Epidermal melanocyte (primary cell): ENCODE measurements around the gene AARS2.
"Not testable (repeated sequence)": the region's sequence is repeated elsewhere in the genome, so short reads cannot be mapped to it uniquely, and the experiment has no call there.

ENCODE experiments used
- DNase-seq: peaks from one replicate; pipeline ENCODE4 v3.0.0; 2011; ENCODE audit warnings: low spot score; ENCODE audit not compliant: insufficient read length

AARS2 gene

DNA sequence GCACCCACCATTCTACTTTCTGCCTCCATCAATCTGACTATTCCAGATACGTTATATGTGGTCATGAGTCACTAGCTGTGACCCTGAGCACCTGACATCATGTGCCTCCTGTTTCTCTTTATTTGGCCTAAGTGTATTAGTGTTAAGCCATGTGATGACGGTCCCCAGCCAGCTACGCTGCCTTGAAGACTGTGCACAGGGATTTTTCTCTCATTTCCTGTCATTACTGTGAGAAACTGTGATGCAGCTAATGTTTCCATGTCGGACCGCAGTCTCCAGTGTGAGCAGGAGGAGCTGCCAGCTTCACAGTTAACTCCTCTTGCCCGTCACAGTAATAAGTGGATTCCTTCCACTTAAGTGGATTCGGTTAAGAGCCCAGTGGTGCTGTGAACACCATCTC is 19.4 kb upstream of the AARS2 start:
- DNase-seq = no peak

DNA sequence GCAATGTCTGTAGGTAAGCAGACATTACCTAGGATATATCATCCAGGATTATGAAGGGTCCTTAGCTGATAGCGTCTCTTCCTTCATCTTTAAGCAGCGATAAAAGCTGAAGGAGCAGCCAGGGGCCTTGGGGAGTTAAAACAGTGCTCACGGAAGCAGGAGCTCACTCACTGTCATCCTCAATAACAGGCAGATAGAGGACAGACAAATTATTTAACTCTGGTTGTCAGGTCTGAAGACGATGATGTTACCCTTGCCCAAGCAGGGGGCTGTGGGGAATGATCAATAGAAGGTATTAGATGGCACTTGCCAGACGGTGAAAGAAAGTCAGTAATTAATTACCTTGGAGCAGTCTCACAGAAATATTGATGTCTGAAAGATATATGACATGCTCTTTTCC is 16.7 kb upstream of the AARS2 start:
- no peak for DNase-seq

DNA sequence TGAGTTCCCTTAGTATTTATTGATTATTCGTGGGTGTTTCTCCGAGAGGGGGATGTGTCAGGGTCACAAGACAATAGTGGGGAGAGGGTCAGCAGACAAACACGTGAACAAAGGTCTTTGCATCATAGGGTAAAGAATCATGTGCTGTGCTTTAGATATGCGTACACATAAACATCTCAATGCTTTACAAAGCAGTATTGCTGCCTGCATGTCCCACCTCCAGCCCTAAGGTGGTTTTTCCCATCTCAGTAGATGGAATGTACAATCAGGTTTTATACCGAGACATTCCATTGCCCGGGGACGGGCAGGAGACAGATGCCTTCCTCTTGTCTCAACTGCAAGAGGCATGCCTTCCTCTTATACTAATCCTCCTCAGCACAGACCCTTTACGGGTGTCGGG is 15.1 kb upstream of the AARS2 start:
- DNase-seq = not testable (repeated sequence)

DNA sequence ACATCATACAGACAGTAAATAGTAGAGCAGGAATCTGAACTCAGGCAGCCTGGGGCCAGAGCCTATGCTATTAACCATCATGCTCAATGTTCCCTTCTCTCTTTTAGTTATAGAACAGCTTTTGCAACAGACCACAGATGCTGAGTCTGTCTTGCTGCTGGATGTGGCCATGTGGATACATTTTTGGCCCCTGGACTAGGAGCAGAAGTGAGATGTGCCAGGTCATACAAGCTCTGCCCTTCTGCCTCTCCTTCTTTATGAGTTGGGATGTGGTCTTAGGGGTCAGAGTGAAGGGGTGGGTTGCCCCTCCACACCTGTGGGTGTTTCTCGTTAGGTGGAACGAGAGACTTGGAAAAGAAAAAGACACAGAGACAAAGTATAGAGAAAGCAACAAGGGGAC is 14.6 kb upstream of the AARS2 start:
- DNase-seq = no peak

DNA sequence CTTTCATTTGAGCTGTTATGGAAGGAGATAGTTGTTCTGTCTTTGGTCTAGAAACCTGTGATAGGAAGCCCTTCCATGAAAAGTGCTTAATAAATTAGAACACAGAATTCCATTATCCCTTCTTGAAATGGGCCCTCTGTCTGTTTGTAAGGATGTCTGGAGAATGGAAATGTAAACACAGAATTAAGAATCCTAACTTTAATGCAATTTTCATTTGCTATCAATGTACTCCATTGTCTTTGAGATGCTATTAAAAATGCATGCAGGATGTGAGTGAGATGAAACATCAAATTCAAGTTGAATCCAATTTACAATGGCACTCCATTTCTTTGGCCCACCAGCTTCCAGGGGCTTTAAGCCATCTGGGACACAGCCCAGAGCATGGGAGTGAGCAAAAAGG is 13.9 kb upstream of the AARS2 start:
- no peak for DNase-seq

DNA sequence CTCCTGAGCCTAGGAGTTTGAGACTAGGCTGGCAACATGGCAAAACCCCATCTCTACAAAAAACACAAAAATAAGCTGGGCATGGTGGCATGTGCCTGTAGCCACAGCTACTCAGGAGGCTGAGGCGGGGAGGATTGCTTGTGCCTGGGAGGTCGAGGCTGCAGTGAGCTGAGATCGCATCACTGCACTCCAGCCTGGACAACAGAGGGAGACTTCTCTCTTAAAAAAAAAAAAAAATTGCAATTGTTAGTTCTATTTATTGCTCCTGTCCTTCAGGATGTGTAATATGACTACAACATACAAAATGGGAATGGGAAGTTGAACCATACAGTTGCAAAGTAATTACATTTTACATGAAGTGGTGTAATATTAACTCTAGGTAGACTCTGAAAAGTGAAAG is 8.1 kb upstream of the AARS2 start:
- no peak for DNase-seq

DNA sequence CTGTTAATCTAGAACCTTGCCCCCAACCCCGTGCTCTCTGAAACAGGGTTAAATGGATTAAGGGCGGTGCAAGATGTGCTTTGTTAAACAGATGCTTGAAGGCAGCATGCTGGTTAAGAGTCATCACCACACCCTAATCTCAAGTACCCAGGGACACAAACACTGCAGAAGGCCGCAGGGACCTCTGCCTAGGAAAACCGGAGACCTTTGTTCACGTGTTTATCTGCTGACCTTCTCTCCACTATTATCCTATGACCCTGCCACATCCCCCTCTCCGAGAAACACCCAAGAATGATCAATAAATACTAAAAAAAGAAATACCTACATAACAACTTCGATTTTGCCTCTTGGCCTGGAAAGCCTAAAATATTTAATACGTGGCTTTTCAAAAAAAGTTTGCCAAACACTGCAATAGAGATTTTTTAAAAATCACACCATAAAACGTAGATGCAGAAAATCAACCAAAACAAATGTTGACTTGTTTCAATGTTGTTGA is 4.0 kb upstream of the AARS2 start:
- not testable (repeated sequence) for DNase-seq

DNA sequence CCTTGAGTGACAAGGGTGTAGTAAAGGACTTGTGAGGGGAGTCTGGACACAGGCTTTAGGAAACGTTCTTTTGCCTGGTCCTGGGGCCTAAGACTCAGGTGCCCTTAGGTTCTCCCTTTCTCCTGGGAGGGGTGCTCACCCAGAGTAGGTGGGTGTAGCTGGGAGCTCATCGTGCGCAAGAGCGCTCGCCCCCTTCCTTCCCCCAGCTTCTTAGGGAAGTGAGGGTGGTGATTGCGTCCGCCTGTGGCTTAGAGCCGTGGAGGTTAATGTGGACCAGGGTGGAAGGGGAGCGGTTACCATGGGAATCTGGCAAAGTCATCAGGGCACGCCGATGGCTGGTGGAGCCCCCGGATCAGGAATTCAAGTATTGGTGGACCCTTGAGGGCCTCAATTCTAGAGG is 3.3 kb upstream of the AARS2 start:
- no peak for DNase-seq

DNA sequence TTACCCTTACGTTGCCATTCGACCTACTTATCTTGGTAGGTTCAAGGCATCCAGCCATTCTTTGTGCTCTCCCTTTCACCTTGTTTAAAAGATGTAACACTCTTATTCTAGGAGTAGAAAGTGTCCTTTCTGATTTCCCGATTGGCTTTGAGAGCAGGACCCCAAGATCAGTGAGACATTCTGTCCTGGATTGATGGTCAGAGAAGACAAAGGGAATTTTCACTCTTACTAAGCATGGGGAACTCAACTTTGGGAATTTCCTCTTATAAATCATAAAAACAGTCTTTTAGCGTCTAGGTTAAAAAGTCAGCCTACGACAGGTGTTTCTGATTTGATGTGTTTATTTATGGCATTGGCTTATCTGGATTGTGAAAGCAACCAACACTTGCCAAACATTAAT is 2.8 kb upstream of the AARS2 start:
- no peak for DNase-seq

DNA sequence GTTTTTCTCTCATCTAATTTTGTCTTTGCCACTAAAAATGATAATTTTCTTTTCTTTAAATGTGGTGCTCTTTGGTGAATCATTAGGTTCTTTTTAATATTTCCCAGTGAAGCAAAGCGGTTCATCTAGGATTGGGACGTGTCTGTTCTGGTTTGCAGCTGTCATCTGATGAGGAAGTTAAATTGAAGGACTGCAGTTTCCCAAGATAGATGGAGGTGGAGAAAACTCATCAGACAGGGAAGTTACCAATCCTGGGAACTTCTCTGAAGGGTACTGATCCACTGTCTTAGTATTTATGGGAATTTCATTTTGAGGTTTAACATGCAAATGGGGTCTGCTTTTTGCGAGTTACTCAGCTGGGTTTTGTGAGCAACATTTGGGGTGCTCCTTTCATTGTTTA is 2.4 kb upstream of the AARS2 start:
- DNase-seq = no peak

DNA sequence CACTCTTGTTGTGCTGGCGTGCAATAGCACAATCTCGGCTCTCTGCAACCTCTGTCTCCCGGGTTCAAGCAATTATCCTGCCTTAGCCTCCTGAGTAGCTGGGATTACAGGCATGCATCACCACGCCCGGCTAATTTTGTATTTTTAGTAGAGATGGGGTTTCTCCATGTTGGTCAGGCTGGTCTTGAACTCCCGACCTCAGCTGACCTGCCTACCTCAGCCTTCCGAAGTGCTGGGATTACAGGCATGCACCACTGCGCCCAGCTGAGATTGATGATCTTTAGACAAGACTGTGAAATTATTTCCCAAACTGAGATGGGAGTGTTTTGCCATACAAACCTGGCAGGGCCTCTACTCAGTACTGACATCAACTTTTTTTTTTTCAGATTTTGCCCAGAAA is 1.5 kb upstream of the AARS2 start:
- DNase-seq = not testable (repeated sequence)

DNA sequence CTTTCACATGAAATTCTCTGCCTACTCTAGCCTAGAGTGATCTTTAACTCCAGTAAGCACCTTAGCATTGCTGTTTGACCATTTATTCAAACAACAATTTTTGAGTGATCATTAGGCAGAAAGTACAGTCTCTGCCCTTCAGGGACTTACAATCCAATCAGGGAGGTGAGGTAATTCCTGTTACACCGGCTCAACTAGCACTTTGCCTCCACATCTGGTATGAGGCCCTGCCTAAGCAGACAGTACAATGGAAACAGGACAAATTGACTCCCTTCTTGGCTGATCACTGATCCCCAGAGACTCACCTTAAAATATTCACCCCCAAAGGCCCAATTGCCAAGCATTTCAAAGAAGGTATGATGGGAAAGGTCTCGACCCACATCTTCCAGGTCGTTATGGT is 1.4 kb downstream of the AARS2 start:
- DNase-seq = no peak

DNA sequence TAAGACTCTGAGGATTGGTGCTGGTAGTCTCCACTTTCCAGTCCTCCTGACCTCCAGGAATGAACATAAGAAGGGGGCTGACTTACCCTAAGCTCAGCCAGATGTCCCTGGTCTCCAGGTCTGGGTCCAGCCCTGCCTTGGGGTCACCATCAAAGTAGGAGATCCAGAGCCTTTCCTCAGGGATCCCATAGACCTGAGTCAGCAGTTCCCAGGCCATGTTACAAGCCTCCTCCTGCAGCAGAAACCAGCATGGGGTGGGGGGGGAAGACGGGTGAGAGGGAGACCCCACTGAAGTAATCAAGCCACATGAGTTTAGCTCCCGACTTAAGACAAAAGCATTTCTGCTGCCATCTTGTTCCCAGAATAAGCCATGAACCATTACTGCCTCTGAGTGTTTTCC is 1.8 kb downstream of the AARS2 start:
- DNase-seq = no peak

DNA sequence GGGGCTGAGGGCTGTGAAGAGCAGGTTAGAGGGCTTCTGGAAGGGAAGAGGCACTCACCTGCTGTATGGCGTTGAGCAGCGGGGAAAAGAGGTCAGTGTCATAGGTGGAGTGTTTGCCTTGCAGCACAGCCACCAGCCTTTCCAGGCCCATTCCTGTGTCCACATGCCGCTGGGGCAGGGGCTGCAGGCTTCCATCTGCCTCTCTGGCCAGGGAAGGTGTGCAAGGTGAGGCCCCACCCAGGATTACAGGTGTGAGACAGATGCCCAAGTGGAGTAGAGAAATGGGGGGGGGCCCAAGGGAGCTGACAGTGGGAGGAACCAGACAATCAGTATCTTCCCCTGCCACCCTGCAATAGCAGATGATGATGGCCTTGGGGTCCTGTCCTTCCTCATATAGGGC is 2.9 kb downstream of the AARS2 start:
- DNase-seq = no peak

DNA sequence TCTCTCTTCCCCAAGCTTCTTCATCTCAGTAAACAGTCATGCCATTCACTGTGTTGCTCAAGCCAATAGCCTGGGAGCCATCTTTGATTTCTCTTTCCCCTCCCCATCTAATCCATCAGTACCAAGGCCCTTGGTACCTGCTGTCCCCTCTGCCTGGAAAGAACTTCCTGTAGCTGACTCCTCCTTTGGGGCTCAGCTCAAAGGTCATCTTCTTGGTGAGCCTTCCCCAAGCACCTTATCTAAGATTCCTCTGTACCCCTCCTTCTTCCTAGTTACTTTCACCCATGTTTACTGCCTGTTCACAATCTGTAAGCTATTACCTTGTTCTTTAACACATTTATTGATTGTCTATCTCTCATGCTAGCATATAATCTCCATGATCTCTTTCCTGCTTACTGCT is 3.5 kb downstream of the AARS2 start:
- no peak for DNase-seq

DNA sequence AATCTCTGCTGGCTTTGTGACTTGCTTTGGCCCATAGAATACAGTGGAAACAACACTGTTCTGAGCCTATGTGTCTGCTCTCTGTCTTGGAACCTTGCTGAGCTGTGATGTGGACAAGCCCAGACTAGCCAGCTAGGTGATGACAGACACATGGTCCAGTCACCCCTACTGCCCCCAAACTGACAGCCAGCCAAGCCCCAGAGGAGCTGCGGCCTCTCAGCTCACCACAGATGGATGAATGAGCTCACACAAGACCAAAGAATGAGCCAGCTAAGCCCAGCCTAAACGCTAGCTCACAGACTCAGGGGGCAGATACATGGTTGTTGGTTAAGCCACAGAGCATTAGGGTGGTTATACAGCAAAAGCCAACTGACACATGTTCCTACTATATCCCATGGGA is 4.1 kb downstream of the AARS2 start:
- DNase-seq = no peak

DNA sequence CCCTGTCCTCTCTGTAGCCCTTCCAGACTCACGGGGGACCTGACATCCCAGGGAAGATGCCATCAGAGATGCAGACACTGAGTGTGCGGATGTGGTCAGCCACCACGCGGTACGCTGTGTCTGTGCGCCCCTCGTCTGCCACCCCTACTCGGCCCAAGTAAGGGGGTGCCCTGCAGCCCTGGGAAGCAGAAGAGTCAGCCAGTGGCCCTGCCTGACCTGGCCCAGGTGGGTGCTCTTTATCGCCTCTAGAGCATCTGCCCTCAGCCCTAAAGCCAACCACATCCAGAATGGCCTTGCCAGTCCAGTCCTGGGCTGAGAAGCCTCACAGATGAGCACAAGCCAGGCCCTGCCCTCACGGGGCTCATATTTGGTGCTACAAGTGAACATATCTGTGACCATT is 5.9 kb downstream of the AARS2 start:
- DNase-seq = no peak

DNA sequence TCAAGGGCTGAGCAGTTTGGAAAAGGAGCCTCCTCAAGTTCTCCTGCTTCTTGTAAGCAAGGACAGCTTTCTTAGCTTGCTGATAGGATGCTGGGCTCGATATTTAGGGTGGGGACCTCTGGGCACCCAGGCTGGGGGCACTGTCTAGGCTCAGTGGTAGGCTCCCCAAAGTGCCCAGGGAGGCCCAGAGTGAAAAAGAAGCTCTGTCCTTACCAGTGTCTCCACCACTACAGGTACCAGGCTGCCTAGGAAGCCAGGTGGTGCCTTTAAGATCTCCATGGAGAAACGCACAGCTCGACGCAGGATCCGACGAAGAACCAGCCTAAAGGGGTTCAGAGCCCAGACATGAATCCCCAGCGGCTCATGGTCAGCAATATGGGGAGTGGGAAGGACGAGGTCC is 6.4 kb downstream of the AARS2 start:
- no peak for DNase-seq

DNA sequence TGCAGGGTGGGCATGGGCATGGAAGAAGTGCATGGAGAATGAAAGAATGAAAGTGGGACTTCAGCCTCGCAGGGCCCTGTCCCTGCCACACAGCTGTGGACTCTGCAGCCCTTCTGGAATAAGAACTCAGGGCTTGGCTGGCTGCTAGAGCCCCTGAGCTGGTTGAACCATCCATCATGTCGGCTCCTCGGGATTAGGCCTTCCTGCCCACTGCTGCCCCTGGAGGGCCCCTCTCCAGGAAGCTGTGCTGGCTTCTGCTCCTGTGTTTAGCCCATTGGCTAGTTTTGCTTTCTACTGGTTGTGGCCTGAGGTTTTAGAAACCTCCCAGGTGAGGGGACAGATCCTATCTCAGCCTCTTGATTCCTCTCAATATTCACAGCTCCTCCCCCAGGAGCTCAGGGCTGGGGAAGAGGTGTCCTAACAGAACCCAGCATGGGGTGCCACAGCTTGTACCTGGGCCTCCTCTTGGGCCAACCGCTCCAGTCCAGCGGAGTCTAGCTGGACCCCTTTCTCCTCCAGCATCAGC is 7.9 kb downstream of the AARS2 start:
- DNase-seq = no peak

DNA sequence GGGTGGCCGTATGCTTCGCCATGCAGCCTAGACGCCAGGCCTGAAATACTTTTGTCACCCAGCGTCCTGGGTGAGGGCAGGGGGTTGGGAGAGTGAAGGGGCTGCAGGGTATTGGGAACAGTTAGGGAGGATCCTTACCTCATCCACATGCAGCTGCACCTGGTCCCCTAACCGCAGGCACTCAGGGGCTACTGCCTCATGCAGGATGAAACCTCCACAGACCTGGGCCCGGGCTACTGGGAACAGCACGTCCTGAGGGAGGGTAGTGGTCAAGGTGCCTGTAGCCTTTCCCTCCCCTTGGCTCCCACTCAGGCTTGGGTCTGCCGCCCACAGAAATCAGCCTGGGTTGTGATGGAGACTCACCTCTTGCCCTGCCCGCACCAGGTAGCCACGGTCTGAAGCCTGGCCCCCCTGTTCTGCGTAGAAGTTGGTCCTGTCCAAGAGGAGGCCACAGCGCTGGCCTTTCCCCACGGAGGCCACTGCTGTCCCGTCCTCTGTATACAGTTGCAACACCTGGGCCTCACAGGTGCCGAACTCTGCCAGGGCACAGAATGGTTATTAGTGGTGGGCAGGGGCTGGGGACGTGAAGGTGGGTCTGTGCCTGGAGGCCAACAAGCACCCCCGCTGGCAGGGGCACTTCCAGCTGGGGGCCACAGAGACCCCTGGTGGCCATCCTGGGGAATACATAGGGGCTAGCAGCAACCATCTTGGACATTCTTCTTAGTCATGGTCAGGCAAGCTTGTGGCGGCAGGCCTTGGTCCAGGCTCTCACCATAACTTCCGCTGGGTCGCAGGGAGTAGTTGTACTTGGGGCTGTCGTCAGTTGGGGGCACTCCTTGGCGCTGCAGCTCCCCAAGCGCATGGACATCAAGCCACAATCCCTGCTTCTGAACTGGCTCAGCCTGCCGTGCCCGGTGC is 8.6 kb downstream of the AARS2 start:
- no peak for DNase-seq

DNA sequence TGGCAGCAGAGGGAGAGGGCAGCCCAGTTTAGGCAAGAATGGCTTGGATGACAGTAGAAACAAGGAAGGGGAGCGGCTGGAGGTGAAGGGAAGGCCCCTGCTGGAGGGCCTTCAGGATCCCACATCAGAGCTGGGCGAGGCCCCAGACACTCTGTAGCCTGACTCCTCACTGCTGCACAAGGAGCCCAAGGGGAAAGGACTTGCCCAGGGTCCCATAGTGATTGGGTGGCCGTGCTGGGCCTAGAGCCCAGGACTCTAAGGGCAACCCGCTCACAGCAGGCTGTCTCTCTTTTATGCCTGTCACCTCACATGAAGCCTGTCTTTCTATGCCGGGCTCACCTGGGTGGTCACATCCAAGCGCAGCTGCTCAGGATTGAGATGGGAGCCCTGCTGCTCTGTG is 9.3 kb downstream of the AARS2 start:
- no peak for DNase-seq

DNA sequence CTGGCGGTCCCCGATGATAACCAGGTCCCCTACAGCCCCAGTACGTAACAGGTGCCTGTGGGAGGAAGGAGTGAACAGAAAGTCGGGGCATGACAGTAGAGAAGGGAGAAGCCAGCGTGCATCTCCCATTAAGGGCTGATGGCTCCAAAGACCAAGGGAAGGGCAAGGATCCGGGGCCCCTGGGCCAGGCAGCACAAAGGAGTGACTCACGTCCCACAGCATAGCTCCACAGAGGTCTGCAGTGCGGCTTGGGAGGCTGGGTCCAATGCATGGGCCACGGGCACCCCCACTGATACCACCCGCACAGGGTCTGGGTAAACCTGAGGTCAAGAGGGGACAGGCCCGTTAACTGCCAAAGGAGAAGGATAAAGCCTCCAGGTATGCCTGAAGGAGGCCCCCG is 10.3 kb downstream of the AARS2 start:
- no peak for DNase-seq
